Measurements from ENCODE around the gene RANBP3L.

GRCh38 chr5:36217567-36217966 lies 84.1 kb downstream of the RANBP3L start:
- TF ChIP-seq CTCF (conservative IDR thresholded peaks at IDR 0.05 in 1 of 2, IDR thresholded peaks at IDR 0.05 in 1 of 2; ENCODE audit: extremely low read depth in 1 of 2, insufficient read depth in 1 of 2, low read depth in 1 of 2, low read length in 2 of 2): no peak
- TF ChIP-seq EZH2 (IDR thresholded peaks at IDR 0.05; ENCODE audit: borderline replicate concordance, low read length): no peak
